ENCODE results near the gene DNAJC13.

DNA sequence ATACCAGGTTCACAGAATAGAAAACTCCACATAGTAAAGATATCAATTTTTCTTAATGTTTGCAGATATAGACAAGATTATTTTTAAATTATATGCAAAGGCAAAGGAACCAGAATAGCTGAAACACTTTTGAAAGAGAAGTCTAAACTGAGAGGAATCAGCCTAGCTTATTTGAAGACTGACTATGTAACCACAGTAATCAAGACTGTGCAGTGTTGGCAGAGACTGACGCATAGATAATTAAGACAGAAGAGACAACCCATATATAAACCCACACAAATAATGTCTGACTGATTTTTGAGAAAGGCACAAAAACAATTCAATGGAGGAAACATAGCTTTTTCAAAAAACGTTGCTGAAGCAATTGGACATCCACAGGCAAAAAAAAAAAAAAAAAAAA, 151.1 kb downstream of the DNAJC13 start:
- TF ChIP-seq, protein P1, sequence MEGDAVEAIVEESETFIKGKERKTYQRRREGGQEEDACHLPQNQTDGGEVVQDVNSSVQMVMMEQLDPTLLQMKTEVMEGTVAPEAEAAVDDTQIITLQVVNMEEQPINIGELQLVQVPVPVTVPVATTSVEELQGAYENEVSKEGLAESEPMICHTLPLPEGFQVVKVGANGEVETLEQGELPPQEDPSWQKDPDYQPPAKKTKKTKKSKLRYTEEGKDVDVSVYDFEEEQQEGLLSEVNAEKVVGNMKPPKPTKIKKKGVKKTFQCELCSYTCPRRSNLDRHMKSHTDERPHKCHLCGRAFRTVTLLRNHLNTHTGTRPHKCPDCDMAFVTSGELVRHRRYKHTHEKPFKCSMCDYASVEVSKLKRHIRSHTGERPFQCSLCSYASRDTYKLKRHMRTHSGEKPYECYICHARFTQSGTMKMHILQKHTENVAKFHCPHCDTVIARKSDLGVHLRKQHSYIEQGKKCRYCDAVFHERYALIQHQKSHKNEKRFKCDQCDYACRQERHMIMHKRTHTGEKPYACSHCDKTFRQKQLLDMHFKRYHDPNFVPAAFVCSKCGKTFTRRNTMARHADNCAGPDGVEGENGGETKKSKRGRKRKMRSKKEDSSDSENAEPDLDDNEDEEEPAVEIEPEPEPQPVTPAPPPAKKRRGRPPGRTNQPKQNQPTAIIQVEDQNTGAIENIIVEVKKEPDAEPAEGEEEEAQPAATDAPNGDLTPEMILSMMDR (IDR thresholded peaks at IDR 0.05 in 2 of 3, conservative IDR thresholded peaks at IDR 0.05 in 1 of 3; ENCODE audit: borderline replicate concordance in 1 of 3, insufficient read depth in 1 of 3, low read depth in 2 of 3, low read length in 2 of 3), result no peak
- TF ChIP-seq, protein P2, sequence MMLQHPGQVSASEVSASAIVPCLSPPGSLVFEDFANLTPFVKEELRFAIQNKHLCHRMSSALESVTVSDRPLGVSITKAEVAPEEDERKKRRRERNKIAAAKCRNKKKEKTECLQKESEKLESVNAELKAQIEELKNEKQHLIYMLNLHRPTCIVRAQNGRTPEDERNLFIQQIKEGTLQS (IDR thresholded peaks at IDR 0.05), result no peak
- TF ChIP-seq POLR2A (IDR thresholded peaks at IDR 0.05; ENCODE audit: borderline replicate concordance, extremely low read depth, insufficient read depth, insufficient read length) (no peak), CEBPB (IDR thresholded peaks at IDR 0.05; ENCODE audit: low read depth) (no peak), ZNF274 (IDR thresholded peaks at IDR 0.05; ENCODE audit: low read depth, low read length) (no peak)
- TF ChIP-seq, protein P3, sequence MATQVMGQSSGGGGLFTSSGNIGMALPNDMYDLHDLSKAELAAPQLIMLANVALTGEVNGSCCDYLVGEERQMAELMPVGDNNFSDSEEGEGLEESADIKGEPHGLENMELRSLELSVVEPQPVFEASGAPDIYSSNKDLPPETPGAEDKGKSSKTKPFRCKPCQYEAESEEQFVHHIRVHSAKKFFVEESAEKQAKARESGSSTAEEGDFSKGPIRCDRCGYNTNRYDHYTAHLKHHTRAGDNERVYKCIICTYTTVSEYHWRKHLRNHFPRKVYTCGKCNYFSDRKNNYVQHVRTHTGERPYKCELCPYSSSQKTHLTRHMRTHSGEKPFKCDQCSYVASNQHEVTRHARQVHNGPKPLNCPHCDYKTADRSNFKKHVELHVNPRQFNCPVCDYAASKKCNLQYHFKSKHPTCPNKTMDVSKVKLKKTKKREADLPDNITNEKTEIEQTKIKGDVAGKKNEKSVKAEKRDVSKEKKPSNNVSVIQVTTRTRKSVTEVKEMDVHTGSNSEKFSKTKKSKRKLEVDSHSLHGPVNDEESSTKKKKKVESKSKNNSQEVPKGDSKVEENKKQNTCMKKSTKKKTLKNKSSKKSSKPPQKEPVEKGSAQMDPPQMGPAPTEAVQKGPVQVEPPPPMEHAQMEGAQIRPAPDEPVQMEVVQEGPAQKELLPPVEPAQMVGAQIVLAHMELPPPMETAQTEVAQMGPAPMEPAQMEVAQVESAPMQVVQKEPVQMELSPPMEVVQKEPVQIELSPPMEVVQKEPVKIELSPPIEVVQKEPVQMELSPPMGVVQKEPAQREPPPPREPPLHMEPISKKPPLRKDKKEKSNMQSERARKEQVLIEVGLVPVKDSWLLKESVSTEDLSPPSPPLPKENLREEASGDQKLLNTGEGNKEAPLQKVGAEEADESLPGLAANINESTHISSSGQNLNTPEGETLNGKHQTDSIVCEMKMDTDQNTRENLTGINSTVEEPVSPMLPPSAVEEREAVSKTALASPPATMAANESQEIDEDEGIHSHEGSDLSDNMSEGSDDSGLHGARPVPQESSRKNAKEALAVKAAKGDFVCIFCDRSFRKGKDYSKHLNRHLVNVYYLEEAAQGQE (IDR thresholded peaks at IDR 0.05; ENCODE audit: low read depth), result no peak
- TF ChIP-seq, protein P4, sequence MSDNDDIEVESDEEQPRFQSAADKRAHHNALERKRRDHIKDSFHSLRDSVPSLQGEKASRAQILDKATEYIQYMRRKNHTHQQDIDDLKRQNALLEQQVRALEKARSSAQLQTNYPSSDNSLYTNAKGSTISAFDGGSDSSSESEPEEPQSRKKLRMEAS (IDR thresholded peaks at IDR 0.05), result no peak
